Cardiac fibroblast (primary cell): ENCODE data around the gene APCDD1.
"Not testable (repeated sequence)": the region's sequence is repeated elsewhere in the genome, so short reads cannot be mapped to it uniquely, and the experiment has no call there.

Experiments used
- DNase-seq, 2 donors: peaks; one replicate each; pipeline versions ENCODE4 v3.0.0 to v3.0.0-alpha.2; 2010; ENCODE audit warnings: low read depth in 2 of 2
- H3K4me3 ChIP-seq, 2 donors: replicated peaks in 1 of 2; 1 replicate in 1 of 2; 2 replicates in 1 of 2; pipeline ENCODE4 v1.5.1; 2011; ENCODE audit warnings: low read depth in 2 of 2, low read length in 2 of 2, mild to moderate bottlenecking in 2 of 2, moderate library complexity in 1 of 2
- TF ChIP-seq, protein P1 (sequence below): IDR thresholded peaks from one replicate; pipeline ENCODE4 v1.5.1; 2011; ENCODE audit warnings: low read depth, mild to moderate bottlenecking, low read length, inconsistent platforms

APCDD1 gene

DNA sequence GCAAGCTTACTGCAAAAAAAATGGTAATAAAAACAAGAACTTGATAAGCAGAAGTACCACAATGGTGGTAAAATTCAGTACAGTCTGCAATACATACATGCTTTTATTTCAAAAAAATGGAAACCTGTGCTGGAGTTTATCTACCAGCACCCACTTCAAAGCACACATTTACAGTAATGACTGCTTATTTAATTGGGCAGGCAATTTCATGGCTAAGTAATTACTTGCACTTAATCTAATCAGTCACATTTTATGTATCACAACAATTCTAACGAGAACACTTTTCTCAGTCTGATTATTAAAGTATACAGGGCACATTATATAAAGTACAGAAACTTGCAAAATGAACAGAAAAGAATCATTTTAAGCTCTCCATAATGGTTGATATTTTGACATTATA lies 5.2 kb downstream of the APCDD1 start:
- H3K4me3 ChIP-seq: no peak overlapping the region
- DNase-seq: no peak
- TF ChIP-seq, protein P1, sequence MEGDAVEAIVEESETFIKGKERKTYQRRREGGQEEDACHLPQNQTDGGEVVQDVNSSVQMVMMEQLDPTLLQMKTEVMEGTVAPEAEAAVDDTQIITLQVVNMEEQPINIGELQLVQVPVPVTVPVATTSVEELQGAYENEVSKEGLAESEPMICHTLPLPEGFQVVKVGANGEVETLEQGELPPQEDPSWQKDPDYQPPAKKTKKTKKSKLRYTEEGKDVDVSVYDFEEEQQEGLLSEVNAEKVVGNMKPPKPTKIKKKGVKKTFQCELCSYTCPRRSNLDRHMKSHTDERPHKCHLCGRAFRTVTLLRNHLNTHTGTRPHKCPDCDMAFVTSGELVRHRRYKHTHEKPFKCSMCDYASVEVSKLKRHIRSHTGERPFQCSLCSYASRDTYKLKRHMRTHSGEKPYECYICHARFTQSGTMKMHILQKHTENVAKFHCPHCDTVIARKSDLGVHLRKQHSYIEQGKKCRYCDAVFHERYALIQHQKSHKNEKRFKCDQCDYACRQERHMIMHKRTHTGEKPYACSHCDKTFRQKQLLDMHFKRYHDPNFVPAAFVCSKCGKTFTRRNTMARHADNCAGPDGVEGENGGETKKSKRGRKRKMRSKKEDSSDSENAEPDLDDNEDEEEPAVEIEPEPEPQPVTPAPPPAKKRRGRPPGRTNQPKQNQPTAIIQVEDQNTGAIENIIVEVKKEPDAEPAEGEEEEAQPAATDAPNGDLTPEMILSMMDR: no peak

- no peak overlapping the region for H3K4me3 ChIP-seq
- TF ChIP-seq, protein P1: no peak
- DNase-seq: no peak
These were observed 6.1 kb downstream of the APCDD1 start for GRCh38 chr18:10460414-10461018.

DNA sequence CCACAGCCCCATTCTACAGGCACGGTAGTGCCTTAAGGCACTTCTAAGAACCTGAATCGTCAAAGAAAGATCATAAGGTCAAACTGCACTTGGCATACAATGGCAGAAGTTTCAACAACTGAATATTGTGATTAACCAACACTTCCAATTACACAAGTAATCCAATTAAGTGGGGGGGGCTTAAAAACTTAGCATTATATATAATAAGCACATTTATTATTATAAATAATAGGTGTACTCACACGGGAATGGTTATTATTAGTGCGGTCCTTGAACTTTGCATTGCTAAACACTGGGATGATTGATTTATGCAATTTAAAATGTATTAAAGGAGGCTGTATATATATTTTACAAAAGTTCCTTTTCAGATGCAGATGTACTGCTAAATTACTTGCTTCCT lies 7.6 kb downstream of the APCDD1 start:
- no peak for DNase-seq
- TF ChIP-seq, protein P1: no peak
- H3K4me3 ChIP-seq: no peak overlapping the region

DNA sequence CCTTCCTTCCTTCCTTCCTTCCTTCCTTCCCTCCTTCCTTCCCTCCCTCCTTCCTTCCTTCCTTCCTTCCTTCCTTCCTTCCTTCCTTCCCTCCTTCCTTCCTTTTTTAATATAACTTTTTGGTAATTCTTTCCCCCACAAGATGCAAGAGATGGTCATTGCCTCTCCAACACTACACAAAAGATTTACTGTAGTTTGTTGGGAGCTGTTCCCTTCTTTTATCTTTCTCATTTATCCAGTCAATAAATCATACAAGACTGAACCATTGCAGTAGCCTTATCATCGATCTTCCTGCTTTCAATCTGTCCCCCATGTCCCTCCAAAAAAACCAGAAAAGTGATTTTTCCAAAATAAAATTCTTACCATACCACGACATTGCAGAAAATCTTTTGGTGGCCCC lies 8.2 kb downstream of the APCDD1 start:
- DNase-seq: no peak
- TF ChIP-seq, protein P1: no peak
- no peak overlapping the region for H3K4me3 ChIP-seq

GRCh38 chr18:10463096-10463495 lies 8.7 kb downstream of the APCDD1 start:
- no peak for DNase-seq
- TF ChIP-seq, protein P1: no peak
- no peak overlapping the region for H3K4me3 ChIP-seq

DNA sequence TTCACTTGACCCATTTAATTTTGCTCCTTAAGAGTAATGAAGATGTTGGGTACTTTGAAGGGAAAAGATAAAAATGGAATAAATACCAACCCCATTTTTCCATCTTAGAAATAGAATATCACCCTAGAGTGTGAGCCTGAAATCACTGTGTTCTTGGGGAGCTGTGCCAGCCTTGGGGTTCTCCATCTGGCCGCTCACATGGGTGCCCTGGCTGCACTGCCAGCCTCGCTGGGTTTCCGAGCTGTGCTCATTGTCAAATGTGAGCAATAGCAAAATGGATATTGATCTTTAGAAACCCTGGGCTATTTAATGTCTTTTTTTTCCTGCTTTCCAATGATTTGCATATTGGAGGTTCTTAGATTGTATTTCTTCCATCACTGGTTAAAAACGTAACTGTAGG lies 9.3 kb downstream of the APCDD1 start:
- no peak overlapping the region for H3K4me3 ChIP-seq
- no peak for DNase-seq
- TF ChIP-seq, protein P1: no peak

- DNase-seq, H3K4me3 ChIP-seq: not testable (repeated sequence)
These were observed 9.8 kb downstream of the APCDD1 start for GRCh38 chr18:10464161-10464648.
